A549 (cell line): ENCODE measurements around the gene TMEM144.

ENCODE experiments used
- CTCF ChIP-seq: fragments of >200 bp; sonication (Bioruptor Twin); formaldehyde crosslinking; IDR thresholded peaks from 3 replicates; pipeline ENCODE4 v1.5.1; 2016
- POLR2A ChIP-seq: IDR thresholded peaks from 2 replicates; pipeline ENCODE4 v1.6.1; 2012; ENCODE audit warnings: mild to moderate bottlenecking, low read length
- POLR2AphosphoS2 ChIP-seq: conservative IDR thresholded peaks from 2 replicates; pipeline ENCODE4 v1.6.1; 2012; ENCODE audit warnings: low read length, improper control_type of control experiment, inconsistent platforms
- RAD21 ChIP-seq, 2 experiments: fragments of >200 bp in 1 of 2; sonication (Bioruptor Twin) in 1 of 2; formaldehyde crosslinking in 1 of 2; IDR thresholded peaks in 1 of 2; conservative IDR thresholded peaks in 1 of 2; 2 replicates in 1 of 2; 3 replicates in 1 of 2; pipeline ENCODE4 v1.6.1; 2012 to 2018; ENCODE audit warnings: inconsistent platforms in 1 of 2
- SREBF2 ChIP-seq: fragments of 450-650 bp; IDR thresholded peaks from 2 replicates; pipeline ENCODE4 v1.6.1; 2014; ENCODE audit warnings: mild to moderate bottlenecking, moderate library complexity
- ZFP36 ChIP-seq: fragments of 450-650 bp; IDR thresholded peaks from 2 replicates; pipeline ENCODE4 v1.6.1; 2014; ENCODE audit warnings: borderline replicate concordance; ENCODE audit not compliant: partially characterized antibody

GRCh38 chr4:158219623-158220022, 9.3 kb downstream of the TMEM144 start:
- TF ChIP-seq POLR2A = no peak
- no peak for TF ChIP-seq RAD21 (conservative IDR thresholded peaks at IDR 0.05 in 1 of 2, IDR thresholded peaks at IDR 0.05 in 1 of 2)
- no peak for TF ChIP-seq ZFP36
- no peak for TF ChIP-seq SREBF2
- no peak for TF ChIP-seq CTCF
- TF ChIP-seq POLR2AphosphoS2 = no peak
